Heart left ventricle (tissue), 13 donors: ENCODE measurements around the gene SETD6.

Source experiments
- POLR2A ChIP-seq, 2 donors: fragments of 450-650 bp; IDR thresholded peaks; one replicate each; pipeline ENCODE4 v1.6.1; 2017; ENCODE audit warnings: antibody characterized with exemption in 2 of 2, mild to moderate bottlenecking in 2 of 2, moderate library complexity in 2 of 2
- TF ChIP-seq, protein P1 (sequence below), 12 donors: fragments of 200-600 bp; sonication (generic) in 4 of 12; IDR thresholded peaks; one replicate each; pipeline versions ENCODE4 v1.5.0 to v1.8.0; 2018 to 2022; ENCODE audit warnings: antibody characterized with exemption in 12 of 12, mild to moderate bottlenecking in 5 of 12
- donor health status: ischemic (EF 13 %, LVEDD 7.1; RV severe dilation, severe dysfunction).
- donor health status: DM: no; HTN: yes; CAD: no.
- donor health status: DM: no; HTN: no; CAD: no.
- donor health status: ischemic (EF 25% LVEDD 6.9; RV normal size, moderate dysfunction).
- donor health status: ischemic (EF 25% LVEDD 5.7; RV mildly dilated, moderate dysfunction).
- donor health status: ischemic (EF 35%, LVEDD 5.7; RV mildly dilated, moderate dysfunction).
- donor health status: nonischemic (EF 11% LVEDD 7.7; RV severe dilation, severe dysfunction).
- donor health status: DM: yes; HTN: yes; CAD: no.
- donor health status: PGD.
- donor health status: ischemic (EF 29% LVEDD 5.4; RV normal size, mild dysfunction).
- donor health status: nonischemic (EF 23%, LVEDD 6.1; RV moderate dilation, normal function).

DNA sequence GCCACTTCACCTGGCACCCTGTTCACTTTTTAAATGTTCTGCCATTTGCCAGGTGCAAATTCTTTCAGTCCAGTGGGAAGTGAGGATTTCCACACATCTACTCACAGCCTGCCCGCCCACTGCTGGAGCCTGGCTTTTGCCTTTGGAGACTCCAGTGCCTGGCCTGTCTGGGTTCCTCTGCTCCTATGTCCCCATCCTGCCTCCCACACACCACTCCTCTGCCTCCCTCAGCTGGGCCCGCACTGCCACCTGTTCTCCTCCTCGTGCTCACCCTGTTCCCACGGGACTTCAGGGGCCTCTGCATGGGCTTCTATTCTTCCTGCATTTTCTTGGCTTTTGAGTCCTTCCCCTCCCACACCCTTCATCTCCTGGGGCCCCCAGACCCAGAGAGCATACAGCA, 23.3 kb upstream of the SETD6 start:
- TF ChIP-seq, protein P1, sequence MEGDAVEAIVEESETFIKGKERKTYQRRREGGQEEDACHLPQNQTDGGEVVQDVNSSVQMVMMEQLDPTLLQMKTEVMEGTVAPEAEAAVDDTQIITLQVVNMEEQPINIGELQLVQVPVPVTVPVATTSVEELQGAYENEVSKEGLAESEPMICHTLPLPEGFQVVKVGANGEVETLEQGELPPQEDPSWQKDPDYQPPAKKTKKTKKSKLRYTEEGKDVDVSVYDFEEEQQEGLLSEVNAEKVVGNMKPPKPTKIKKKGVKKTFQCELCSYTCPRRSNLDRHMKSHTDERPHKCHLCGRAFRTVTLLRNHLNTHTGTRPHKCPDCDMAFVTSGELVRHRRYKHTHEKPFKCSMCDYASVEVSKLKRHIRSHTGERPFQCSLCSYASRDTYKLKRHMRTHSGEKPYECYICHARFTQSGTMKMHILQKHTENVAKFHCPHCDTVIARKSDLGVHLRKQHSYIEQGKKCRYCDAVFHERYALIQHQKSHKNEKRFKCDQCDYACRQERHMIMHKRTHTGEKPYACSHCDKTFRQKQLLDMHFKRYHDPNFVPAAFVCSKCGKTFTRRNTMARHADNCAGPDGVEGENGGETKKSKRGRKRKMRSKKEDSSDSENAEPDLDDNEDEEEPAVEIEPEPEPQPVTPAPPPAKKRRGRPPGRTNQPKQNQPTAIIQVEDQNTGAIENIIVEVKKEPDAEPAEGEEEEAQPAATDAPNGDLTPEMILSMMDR (IDR thresholded peaks at IDR 0.05) = no peak
- no peak for TF ChIP-seq POLR2A (IDR thresholded peaks at IDR 0.05)
